Prostate gland (tissue), 2 donors: ENCODE measurements around the gene TGFB2.

ENCODE experiments used
- POLR2A ChIP-seq: fragments of 450-650 bp; IDR thresholded peaks from one replicate; pipeline ENCODE4 v1.6.1; 2016; ENCODE audit warnings: antibody characterized with exemption, mild to moderate bottlenecking
- TF ChIP-seq, protein P1 (sequence below), 4 experiments: fragments of 200-600 bp in 2 of 4; fragments of 450-650 bp in 2 of 4; sonication (generic) in 2 of 4; IDR thresholded peaks; 1 replicate in 3 of 4; 2 replicates in 1 of 4; pipeline ENCODE4 v1.5.1; 2016 to 2019; ENCODE audit warnings: antibody characterized with exemption in 4 of 4, mild to moderate bottlenecking in 2 of 4, moderate library complexity in 2 of 4

- TF ChIP-seq POLR2A, result no peak
- TF ChIP-seq, protein P1, sequence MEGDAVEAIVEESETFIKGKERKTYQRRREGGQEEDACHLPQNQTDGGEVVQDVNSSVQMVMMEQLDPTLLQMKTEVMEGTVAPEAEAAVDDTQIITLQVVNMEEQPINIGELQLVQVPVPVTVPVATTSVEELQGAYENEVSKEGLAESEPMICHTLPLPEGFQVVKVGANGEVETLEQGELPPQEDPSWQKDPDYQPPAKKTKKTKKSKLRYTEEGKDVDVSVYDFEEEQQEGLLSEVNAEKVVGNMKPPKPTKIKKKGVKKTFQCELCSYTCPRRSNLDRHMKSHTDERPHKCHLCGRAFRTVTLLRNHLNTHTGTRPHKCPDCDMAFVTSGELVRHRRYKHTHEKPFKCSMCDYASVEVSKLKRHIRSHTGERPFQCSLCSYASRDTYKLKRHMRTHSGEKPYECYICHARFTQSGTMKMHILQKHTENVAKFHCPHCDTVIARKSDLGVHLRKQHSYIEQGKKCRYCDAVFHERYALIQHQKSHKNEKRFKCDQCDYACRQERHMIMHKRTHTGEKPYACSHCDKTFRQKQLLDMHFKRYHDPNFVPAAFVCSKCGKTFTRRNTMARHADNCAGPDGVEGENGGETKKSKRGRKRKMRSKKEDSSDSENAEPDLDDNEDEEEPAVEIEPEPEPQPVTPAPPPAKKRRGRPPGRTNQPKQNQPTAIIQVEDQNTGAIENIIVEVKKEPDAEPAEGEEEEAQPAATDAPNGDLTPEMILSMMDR (IDR thresholded peaks at IDR 0.05), result no peak
Observed at GRCh38 chr1:218298398-218298797, 46.7 kb upstream of the TGFB2 start.
